WTC11 (cell line): ENCODE data around the gene TRIM41. TPM values are rescaled to one million over a fixed set of nuclear protein-coding genes. Genes with fewer than 3 reads are reported as not detected.

Source experiments
- AFF4 ChIP-seq: sonication (generic); formaldehyde crosslinking; IDR thresholded peaks from 2 replicates; pipeline ENCODE4 v1.8.1; 2023; ENCODE audit warnings: mild to moderate bottlenecking, missing genetic modification reagents, borderline replicate concordance
- CREM ChIP-seq: sonication (generic); formaldehyde crosslinking; IDR thresholded peaks from 2 replicates; pipeline ENCODE4 v1.8.1; 2022; ENCODE audit warnings: mild to moderate bottlenecking, missing genetic modification reagents, moderate library complexity
- E2F4 ChIP-seq: sonication (generic); formaldehyde crosslinking; IDR thresholded peaks from 2 replicates; pipeline ENCODE4 v1.8.1; 2022; ENCODE audit warnings: low read depth, mild to moderate bottlenecking, moderate library complexity, missing genetic modification reagents, borderline replicate concordance
- EMX1 ChIP-seq: fragments of 250-450 bp; sonication (Bioruptor Pico); IDR thresholded peaks from 2 replicates; pipeline ENCODE4 v1.8.0; 2021; ENCODE audit warnings: mild to moderate bottlenecking
- FOXK1 ChIP-seq: sonication (generic); formaldehyde crosslinking; IDR thresholded peaks from 2 replicates; pipeline ENCODE4 v1.8.0; 2022; ENCODE audit warnings: mild to moderate bottlenecking, moderate library complexity, missing genetic modification reagents
- GABPB1 ChIP-seq: sonication (generic); formaldehyde crosslinking; IDR thresholded peaks from 2 replicates; pipeline ENCODE4 v1.8.1; 2023; ENCODE audit warnings: mild to moderate bottlenecking, missing genetic modification reagents
- GRHL2 ChIP-seq: fragments of 250-450 bp; sonication (Bioruptor Pico); IDR thresholded peaks from 2 replicates; pipeline ENCODE4 v1.8.0; 2022; ENCODE audit warnings: mild to moderate bottlenecking, moderate library complexity; ENCODE audit not compliant: insufficient replicate concordance, severe bottlenecking
- HMGA2 ChIP-seq: fragments of 250-450 bp; sonication (Bioruptor Pico); IDR thresholded peaks from 2 replicates; pipeline ENCODE4 v1.4.0; 2021; ENCODE audit warnings: mild to moderate bottlenecking, moderate library complexity
- IRF2 ChIP-seq: sonication (generic); formaldehyde crosslinking; IDR thresholded peaks from 2 replicates; pipeline ENCODE4 v1.8.0; 2022; ENCODE audit warnings: low read depth, missing genetic modification reagents, borderline replicate concordance
- MAX ChIP-seq: sonication (generic); formaldehyde crosslinking; IDR thresholded peaks from 2 replicates; pipeline ENCODE4 v1.8.0; 2022; ENCODE audit warnings: mild to moderate bottlenecking, missing genetic modification reagents
- MXD4 ChIP-seq: fragments of 250-450 bp; sonication (Bioruptor Pico); IDR thresholded peaks from 2 replicates; pipeline ENCODE4 v1.8.0; 2021; ENCODE audit warnings: mild to moderate bottlenecking, moderate library complexity, borderline replicate concordance
- NFATC4 ChIP-seq: fragments of 250-450 bp; sonication (Bioruptor Pico); IDR thresholded peaks from 2 replicates; pipeline ENCODE4 v1.9.0; 2021; ENCODE audit warnings: mild to moderate bottlenecking
- PRRX2 ChIP-seq: fragments of 250-450 bp; sonication (Bioruptor Pico); IDR thresholded peaks from 2 replicates; pipeline ENCODE4 v1.8.0; 2021; ENCODE audit warnings: mild to moderate bottlenecking
- SMAD3 ChIP-seq: sonication (generic); formaldehyde crosslinking; IDR thresholded peaks from 2 replicates; pipeline ENCODE4 v1.8.0; 2022; ENCODE audit warnings: missing genetic modification reagents, mild to moderate bottlenecking, borderline replicate concordance
- SOX15 ChIP-seq: fragments of 250-450 bp; sonication (Bioruptor Pico); IDR thresholded peaks from 2 replicates; pipeline ENCODE4 v1.9.0; 2021; ENCODE audit warnings: mild to moderate bottlenecking
- SP1 ChIP-seq: sonication (generic); formaldehyde crosslinking; conservative IDR thresholded peaks from 2 replicates; pipeline ENCODE4 v1.8.1; 2022; ENCODE audit warnings: missing genetic modification reagents
- TP53 ChIP-seq: sonication (generic); formaldehyde crosslinking; IDR thresholded peaks from 2 replicates; pipeline ENCODE4 v1.8.1; 2023; ENCODE audit warnings: mild to moderate bottlenecking, missing genetic modification reagents
- ZBTB21 ChIP-seq: sonication (generic); formaldehyde crosslinking; IDR thresholded peaks from 2 replicates; pipeline ENCODE4 v1.8.1; 2023; ENCODE audit warnings: mild to moderate bottlenecking, missing genetic modification reagents, borderline replicate concordance
- ZNF121 ChIP-seq: sonication (generic); formaldehyde crosslinking; IDR thresholded peaks from 2 replicates; pipeline ENCODE4 v1.8.0; 2023; ENCODE audit warnings: missing genetic modification reagents
- ZNF263 ChIP-seq: sonication (generic); formaldehyde crosslinking; IDR thresholded peaks from 2 replicates; pipeline ENCODE4 v1.8.1; 2022; ENCODE audit warnings: low read depth, mild to moderate bottlenecking, moderate library complexity, missing genetic modification reagents
- ZNF416 ChIP-seq: fragments of 250-450 bp; sonication (Bioruptor Pico); IDR thresholded peaks from 2 replicates; pipeline ENCODE4 v1.9.0; 2021; ENCODE audit warnings: mild to moderate bottlenecking, inconsistent platforms
- ZNF671 ChIP-seq: fragments of 250-450 bp; sonication (Bioruptor Pico); IDR thresholded peaks from 2 replicates; pipeline ENCODE4 v1.8.0; 2021; ENCODE audit warnings: mild to moderate bottlenecking
- total RNA-seq: library from RNA; stranded (reverse); gene quantifications from 3 replicates; pipeline ENCODE4 v1.2.3, GENCODE V29; 2021
- TF ChIP-seq, protein P1 (sequence below): sonication (generic); formaldehyde crosslinking; IDR thresholded peaks from 2 replicates; pipeline ENCODE4 v1.8.1; 2023; ENCODE audit warnings: mild to moderate bottlenecking, moderate library complexity, missing genetic modification reagents
- TF ChIP-seq, protein P2 (sequence below): fragments of 250-450 bp; sonication (Bioruptor Pico); conservative IDR thresholded peaks from 2 replicates; pipeline ENCODE4 v1.9.0; 2021; ENCODE audit warnings: mild to moderate bottlenecking
- TF ChIP-seq, protein P3 (sequence below): sonication (generic); formaldehyde crosslinking; conservative IDR thresholded peaks from 2 replicates; pipeline ENCODE4 v1.8.1; 2023; ENCODE audit warnings: mild to moderate bottlenecking, low read depth, missing genetic modification reagents, moderate library complexity
- TF ChIP-seq, protein P4 (sequence below): sonication (generic); formaldehyde crosslinking; IDR thresholded peaks from 2 replicates; pipeline ENCODE4 v1.8.1; 2023; ENCODE audit warnings: mild to moderate bottlenecking, missing genetic modification reagents

TRIM41 gene
- total RNA-seq, 1 experiment from 2014 or later = 33.5 TPM

- TF ChIP-seq, protein P1, sequence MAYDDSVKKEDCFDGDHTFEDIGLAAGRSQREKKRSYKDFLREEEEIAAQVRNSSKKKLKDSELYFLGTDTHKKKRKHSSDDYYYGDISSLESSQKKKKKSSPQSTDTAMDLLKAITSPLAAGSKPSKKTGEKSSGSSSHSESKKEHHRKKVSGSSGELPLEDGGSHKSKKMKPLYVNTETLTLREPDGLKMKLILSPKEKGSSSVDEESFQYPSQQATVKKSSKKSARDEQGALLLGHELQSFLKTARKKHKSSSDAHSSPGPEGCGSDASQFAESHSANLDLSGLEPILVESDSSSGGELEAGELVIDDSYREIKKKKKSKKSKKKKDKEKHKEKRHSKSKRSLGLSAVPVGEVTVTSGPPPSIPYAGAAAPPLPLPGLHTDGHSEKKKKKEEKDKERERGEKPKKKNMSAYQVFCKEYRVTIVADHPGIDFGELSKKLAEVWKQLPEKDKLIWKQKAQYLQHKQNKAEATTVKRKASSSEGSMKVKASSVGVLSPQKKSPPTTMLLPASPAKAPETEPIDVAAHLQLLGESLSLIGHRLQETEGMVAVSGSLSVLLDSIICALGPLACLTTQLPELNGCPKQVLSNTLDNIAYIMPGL = peak; percentile 79; the same call in 1 of the 2 replicates
- TF ChIP-seq MAX (CRISPR knock-in tag) = peak; percentile 83
- TF ChIP-seq AFF4 (CRISPR knock-in tag) = no peak
- no peak for TF ChIP-seq ZNF263 (CRISPR knock-in tag)
- TF ChIP-seq PRRX2 = no peak
- no peak for TF ChIP-seq TP53 (CRISPR knock-in tag)
- peak; percentile 91 for TF ChIP-seq FOXK1
- no peak for TF ChIP-seq EMX1 (CRISPR knock-in tag)
- TF ChIP-seq, protein P2, sequence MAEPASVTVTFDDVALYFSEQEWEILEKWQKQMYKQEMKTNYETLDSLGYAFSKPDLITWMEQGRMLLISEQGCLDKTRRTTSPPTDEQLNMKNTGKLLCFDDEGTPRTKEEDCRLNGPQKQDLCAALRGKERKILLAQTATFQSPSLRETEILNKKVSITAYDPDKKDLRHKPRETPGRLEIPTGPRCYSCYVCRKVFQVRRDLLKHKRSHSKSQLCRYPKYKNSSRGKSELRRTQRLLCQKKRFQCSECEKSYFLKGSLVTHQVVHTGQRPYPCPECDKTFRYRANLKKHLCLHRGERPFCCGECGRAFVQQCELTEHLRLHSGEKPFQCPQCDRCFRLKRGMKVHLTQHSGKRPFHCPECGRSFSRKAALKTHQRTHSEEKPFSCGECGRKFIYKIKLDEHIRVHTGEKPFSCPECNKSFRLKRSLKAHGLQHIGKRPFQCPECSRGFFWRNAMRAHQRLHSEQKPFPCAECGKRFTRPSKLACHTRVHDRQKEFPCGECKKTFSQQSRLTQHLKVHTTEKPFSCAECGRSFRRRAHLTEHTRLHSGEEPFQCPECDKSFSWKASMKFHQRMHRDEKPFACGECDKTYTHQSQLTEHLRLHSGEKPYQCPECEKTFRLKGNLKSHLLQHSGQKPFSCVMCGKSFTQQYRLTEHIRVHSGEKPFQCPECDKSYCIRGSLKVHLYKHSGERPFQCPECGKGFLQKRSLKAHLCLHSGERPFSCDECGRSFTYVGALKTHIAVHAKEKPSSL = no peak
- no peak for TF ChIP-seq IRF2 (CRISPR knock-in tag)
- TF ChIP-seq ZNF121 (CRISPR knock-in tag) = no peak
- no peak for TF ChIP-seq ZNF671 (CRISPR knock-in tag)
- TF ChIP-seq, protein P3, sequence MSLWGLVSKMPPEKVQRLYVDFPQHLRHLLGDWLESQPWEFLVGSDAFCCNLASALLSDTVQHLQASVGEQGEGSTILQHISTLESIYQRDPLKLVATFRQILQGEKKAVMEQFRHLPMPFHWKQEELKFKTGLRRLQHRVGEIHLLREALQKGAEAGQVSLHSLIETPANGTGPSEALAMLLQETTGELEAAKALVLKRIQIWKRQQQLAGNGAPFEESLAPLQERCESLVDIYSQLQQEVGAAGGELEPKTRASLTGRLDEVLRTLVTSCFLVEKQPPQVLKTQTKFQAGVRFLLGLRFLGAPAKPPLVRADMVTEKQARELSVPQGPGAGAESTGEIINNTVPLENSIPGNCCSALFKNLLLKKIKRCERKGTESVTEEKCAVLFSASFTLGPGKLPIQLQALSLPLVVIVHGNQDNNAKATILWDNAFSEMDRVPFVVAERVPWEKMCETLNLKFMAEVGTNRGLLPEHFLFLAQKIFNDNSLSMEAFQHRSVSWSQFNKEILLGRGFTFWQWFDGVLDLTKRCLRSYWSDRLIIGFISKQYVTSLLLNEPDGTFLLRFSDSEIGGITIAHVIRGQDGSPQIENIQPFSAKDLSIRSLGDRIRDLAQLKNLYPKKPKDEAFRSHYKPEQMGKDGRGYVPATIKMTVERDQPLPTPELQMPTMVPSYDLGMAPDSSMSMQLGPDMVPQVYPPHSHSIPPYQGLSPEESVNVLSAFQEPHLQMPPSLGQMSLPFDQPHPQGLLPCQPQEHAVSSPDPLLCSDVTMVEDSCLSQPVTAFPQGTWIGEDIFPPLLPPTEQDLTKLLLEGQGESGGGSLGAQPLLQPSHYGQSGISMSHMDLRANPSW (CRISPR knock-in tag) = no peak
- TF ChIP-seq, protein P4, sequence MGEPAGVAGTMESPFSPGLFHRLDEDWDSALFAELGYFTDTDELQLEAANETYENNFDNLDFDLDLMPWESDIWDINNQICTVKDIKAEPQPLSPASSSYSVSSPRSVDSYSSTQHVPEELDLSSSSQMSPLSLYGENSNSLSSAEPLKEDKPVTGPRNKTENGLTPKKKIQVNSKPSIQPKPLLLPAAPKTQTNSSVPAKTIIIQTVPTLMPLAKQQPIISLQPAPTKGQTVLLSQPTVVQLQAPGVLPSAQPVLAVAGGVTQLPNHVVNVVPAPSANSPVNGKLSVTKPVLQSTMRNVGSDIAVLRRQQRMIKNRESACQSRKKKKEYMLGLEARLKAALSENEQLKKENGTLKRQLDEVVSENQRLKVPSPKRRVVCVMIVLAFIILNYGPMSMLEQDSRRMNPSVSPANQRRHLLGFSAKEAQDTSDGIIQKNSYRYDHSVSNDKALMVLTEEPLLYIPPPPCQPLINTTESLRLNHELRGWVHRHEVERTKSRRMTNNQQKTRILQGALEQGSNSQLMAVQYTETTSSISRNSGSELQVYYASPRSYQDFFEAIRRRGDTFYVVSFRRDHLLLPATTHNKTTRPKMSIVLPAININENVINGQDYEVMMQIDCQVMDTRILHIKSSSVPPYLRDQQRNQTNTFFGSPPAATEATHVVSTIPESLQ = no peak
- TF ChIP-seq MXD4 (CRISPR knock-in tag) = no peak
- no peak; the same call in none of the 2 replicates for TF ChIP-seq GABPB1 (CRISPR knock-in tag)
- TF ChIP-seq NFATC4 (CRISPR knock-in tag) = no peak
- TF ChIP-seq SOX15 (CRISPR knock-in tag) = no peak
- TF ChIP-seq CREM = peak; percentile 96
- peak; percentile 88; the same call in 1 of the 2 replicates for TF ChIP-seq ZBTB21 (CRISPR knock-in tag)
- no peak for TF ChIP-seq ZNF416
- TF ChIP-seq SP1 (CRISPR knock-in tag) = peak; percentile 85
- TF ChIP-seq SMAD3 = no peak
- no peak for TF ChIP-seq GRHL2 (CRISPR knock-in tag)
- TF ChIP-seq E2F4 (CRISPR knock-in tag) = no peak
- no peak for TF ChIP-seq HMGA2 (CRISPR knock-in tag)
These were observed 37.7 kb downstream of the TRIM41 start, which contains the start of gene TRIM52 (continued) for GRCh38 chr5:181260720-181261319.
